HCT116 (cell line): ENCODE results near the gene EXOC4. TPM values are rescaled to one million over a fixed set of nuclear protein-coding genes. Genes with fewer than 3 reads are reported as not detected.

Experiments
- ATAC-seq: fragments of 200-7000 bp; cut with Tn5 transposase; 2 replicates; pipeline ENCODE4 v1.9.1; 2020; ENCODE audit warnings: mild to moderate bottlenecking, moderate library complexity
- BruUV-seq: library from RNA; stranded (reverse); fragments of 400-500 nt; replicated peaks from 2 replicates; lab custom pipeline; 2021; lab: Mats Ljungman, UMichigan
- CTCF ChIA-PET: fragments of 300-600 bp; sonication (Branson Sonifier 250); formaldehyde crosslinking; loops from one replicate; lab custom pipeline; 2021; ENCODE audit warnings: antibody characterized with exemption; lab: Charles Lee
- POLR2A ChIA-PET: fragments of 300-600, 350-600 bp; sonication (Branson Sonifier 250); formaldehyde crosslinking; loops from one replicate; lab custom pipeline; 2021; ENCODE audit warnings: antibody characterized with exemption; lab: Charles Lee
- RAD21 ChIA-PET, 2 experiments: fragments of 300-600 bp; sonication (Branson Sonifier 250); formaldehyde crosslinking; loops; one replicate each; lab custom pipeline; 2023; ENCODE audit warnings: low total read pairs in 2 of 2; ENCODE audit not compliant: uncharacterized antibody in 2 of 2, unreplicated experiment in 2 of 2, low non-redundant PET in 1 of 2; lab: Charles Lee
- DNase-seq: peaks from one replicate; pipeline ENCODE4 v3.0.0-alpha.2; 2010; ENCODE audit warnings: low read depth, low spot score
- H2AFZ ChIP-seq: fragments of 200-600 bp; shearing (Covaris generic), sonication (generic); 2 replicates; pipeline ENCODE4 v1.6.1; 2017; ENCODE audit warnings: low read depth, mixed run types, mixed read lengths, antibody characterized with exemption, low read length; ENCODE audit not compliant: poor library complexity, severe bottlenecking
- H3K27ac ChIP-seq: 2 replicates; pipeline ENCODE4 v1.5.1; 2012; ENCODE audit warnings: low read depth, low read length
- H3K27me3 ChIP-seq: fragments of 200-600 bp; sonication (generic); 2 replicates; pipeline ENCODE4 v1.6.1; 2016; ENCODE audit warnings: mixed run types, low read length, mixed read lengths; ENCODE audit not compliant: insufficient read depth
- H3K36me3 ChIP-seq, 2 experiments: fragments of 200-500 bp in 1 of 2; fragments of 200-600 bp in 1 of 2; sonication (Bioruptor generic) in 1 of 2; sonication (generic) in 1 of 2; 2 replicates each; pipeline versions ENCODE4 v1.5.1 to v1.6.1; 2014 to 2016; ENCODE audit warnings: low read length in 2 of 2, inconsistent platforms in 1 of 2, mixed read lengths in 1 of 2, mixed run types in 1 of 2; ENCODE audit not compliant: insufficient read depth in 2 of 2, control insufficient read depth in 1 of 2
- H3K4me1 ChIP-seq, 2 experiments: fragments of 200-600 bp in 1 of 2; sonication (generic) in 1 of 2; 2 replicates each; pipeline versions ENCODE4 v1.5.1 to v1.6.1; 2012 to 2017; ENCODE audit warnings: low read length in 2 of 2, inconsistent platforms in 1 of 2, mild to moderate bottlenecking in 1 of 2, mixed read lengths in 1 of 2, mixed run types in 1 of 2, moderate library complexity in 1 of 2; ENCODE audit not compliant: insufficient read depth in 2 of 2, control insufficient read depth in 1 of 2
- H3K4me2 ChIP-seq: fragments of 200-600 bp; sonication (generic); 2 replicates; pipeline ENCODE4 v1.6.1; 2017; ENCODE audit warnings: mixed run types, low read length, mixed read lengths
- H3K4me3 ChIP-seq, 2 experiments: fragments of 200-600 bp in 1 of 2; sonication (generic) in 1 of 2; replicated peaks in 1 of 2; 2 replicates each; pipeline ENCODE4 v1.5.1; 2011 to 2016; ENCODE audit warnings: low read length in 2 of 2, control low read depth in 1 of 2, low read depth in 1 of 2, mild to moderate bottlenecking in 1 of 2, mixed read lengths in 1 of 2, mixed run types in 1 of 2
- H3K79me2 ChIP-seq: fragments of 200-600 bp; sonication (generic); 2 replicates; pipeline ENCODE4 v1.6.1; 2017; ENCODE audit warnings: mild to moderate bottlenecking, mixed run types, low read length, moderate library complexity, mixed read lengths; ENCODE audit not compliant: insufficient read depth
- H3K9ac ChIP-seq: fragments of 200-600 bp; sonication (generic); 2 replicates; pipeline ENCODE4 v1.6.1; 2016; ENCODE audit warnings: low read length, mixed read lengths
- H3K9me2 ChIP-seq: fragments of 200-600 bp; sonication (generic), shearing (Covaris generic); 2 replicates; pipeline ENCODE4 v1.6.1; 2017; ENCODE audit warnings: mixed run types, mild to moderate bottlenecking, moderate library complexity; ENCODE audit not compliant: insufficient read depth
- H3K9me3 ChIP-seq, 2 experiments: fragments of 200-500 bp in 1 of 2; fragments of 200-600 bp in 1 of 2; sonication (Bioruptor generic) in 1 of 2; sonication (generic) in 1 of 2; 2 replicates each; pipeline ENCODE4 v1.6.1; 2014 to 2017; ENCODE audit warnings: low read length in 2 of 2, mixed read lengths in 2 of 2, inconsistent platforms in 1 of 2, low read depth in 1 of 2, mild to moderate bottlenecking in 1 of 2, mixed run types in 1 of 2, moderate library complexity in 1 of 2; ENCODE audit not compliant: control insufficient read depth in 1 of 2, insufficient read depth in 1 of 2
- H4K20me1 ChIP-seq: fragments of 200-600 bp; sonication (generic), shearing (Covaris generic); 2 replicates; pipeline ENCODE4 v1.6.1; 2017; ENCODE audit warnings: mixed run types, mild to moderate bottlenecking, moderate library complexity; ENCODE audit not compliant: insufficient read depth
- CBX3 ChIP-seq: IDR thresholded peaks from 2 replicates; pipeline ENCODE4 v1.6.1; 2012; ENCODE audit warnings: low read depth
- EGR1 ChIP-seq: IDR thresholded peaks from 2 replicates; pipeline ENCODE4 v1.6.1; 2012; ENCODE audit warnings: low read depth
- EZH2 ChIP-seq: fragments of 200-600 bp; sonication (generic); IDR thresholded peaks from 2 replicates; pipeline ENCODE4 v1.6.1; 2017; ENCODE audit warnings: antibody characterized with exemption, mixed run types
- EZH2phosphoT487 ChIP-seq: fragments of 200-600 bp; IDR thresholded peaks from 2 replicates; pipeline ENCODE4 v1.6.1; 2018; ENCODE audit warnings: antibody characterized with exemption, borderline replicate concordance
- POLR2AphosphoS5 ChIP-seq: IDR thresholded peaks from 2 replicates; pipeline ENCODE4 v1.6.1; 2011; ENCODE audit warnings: mild to moderate bottlenecking, low read depth, low read length, moderate library complexity
- SRF ChIP-seq: IDR thresholded peaks from 2 replicates; pipeline ENCODE4 v1.6.1; 2012; ENCODE audit warnings: low read depth
- YY1 ChIP-seq: IDR thresholded peaks from 2 replicates; pipeline ENCODE4 v1.6.1; 2011; ENCODE audit warnings: low read length, low read depth, moderate library complexity, mild to moderate bottlenecking; ENCODE audit not compliant: insufficient replicate concordance; ENCODE audit errors: extremely low read depth
- ZBTB33 ChIP-seq: IDR thresholded peaks from 2 replicates; pipeline ENCODE4 v1.6.1; 2011; ENCODE audit warnings: mild to moderate bottlenecking, low read length, moderate library complexity; ENCODE audit not compliant: insufficient replicate concordance; ENCODE audit errors: extremely low read depth
- ZFX ChIP-seq: fragments of 450-650 bp; IDR thresholded peaks from 2 replicates; pipeline ENCODE4 v1.6.1; 2017
- intact Hi-C: fragments of 100-400 bp; cut with micrococcal nuclease; formaldehyde crosslinking; loops from 2 replicates; pipeline ENCODE4 v1.10.0; 2022
- total RNA-seq: library from RNA; stranded (reverse); gene quantifications from one replicate; pipeline ENCODE4 v1.2.1, GENCODE V29; 2021; ENCODE audit not compliant: unreplicated experiment
- TF ChIP-seq, protein P1 (sequence below): IDR thresholded peaks from 2 replicates; pipeline ENCODE4 v1.6.1; 2012

The EXOC4 gene
- total RNA-seq, 1 experiment from 2014 or later = 40.3 TPM

DNA sequence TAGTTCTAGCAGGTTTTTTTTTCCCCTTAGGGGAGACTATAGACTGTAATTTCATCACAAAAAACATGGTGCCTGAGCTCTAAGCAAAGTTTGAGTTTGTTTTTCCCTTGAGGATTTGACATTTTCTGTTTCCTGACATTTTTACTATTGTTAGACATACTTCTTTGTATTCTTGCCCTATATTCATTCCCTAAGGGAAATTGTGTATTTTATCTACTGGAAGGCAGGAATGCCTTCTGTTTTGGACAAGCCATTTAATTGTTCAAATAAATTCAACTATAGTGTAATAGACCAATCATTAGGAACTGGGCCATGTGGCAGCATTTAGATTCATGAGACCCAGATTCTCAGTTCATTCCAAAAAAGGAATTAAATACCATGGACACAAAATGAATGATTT, 335.0 kb downstream of the EXOC4 start:
- ChIA-PET RAD21 (no interaction called here), CTCF (no interaction called here)

More for the DNA sequence above, 335.0 kb downstream of the EXOC4 start:
- TF ChIP-seq SRF (no peak), EZH2 (no peak), YY1 (no peak), ZFX (no peak), ZBTB33 (no peak), CBX3 (no peak), POLR2AphosphoS5 (no peak), EGR1 (no peak), EZH2phosphoT487 (no peak)
- TF ChIP-seq, protein P1, sequence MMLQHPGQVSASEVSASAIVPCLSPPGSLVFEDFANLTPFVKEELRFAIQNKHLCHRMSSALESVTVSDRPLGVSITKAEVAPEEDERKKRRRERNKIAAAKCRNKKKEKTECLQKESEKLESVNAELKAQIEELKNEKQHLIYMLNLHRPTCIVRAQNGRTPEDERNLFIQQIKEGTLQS = no peak
- H3K27me3 ChIP-seq = no peaks in the 10 kb centered on the region
- intact Hi-C loops = no loop called here
- H3K9me3 ChIP-seq = no peaks in the 10 kb centered on the region
- no peak for ATAC-seq
- H3K79me2 ChIP-seq = no peaks in the 10 kb centered on the region
- no peaks in the 10 kb centered on the region for H3K36me3 ChIP-seq
- no peak overlapping the region for H3K4me2 ChIP-seq
- no peak overlapping the region for H3K9ac ChIP-seq
- H4K20me1 ChIP-seq = no peaks in the 10 kb centered on the region
- H3K4me1 ChIP-seq = no peaks in the 10 kb centered on the region
- DNase-seq = no peak
- BruUV-seq = no TSS peak
- POLR2A ChIA-PET = no interaction called here
- H3K27ac ChIP-seq = no peak overlapping the region
- H3K9me2 ChIP-seq = no peaks in the 10 kb centered on the region
- H3K4me3 ChIP-seq = no peak overlapping the region
- no peak overlapping the region for H2AFZ ChIP-seq
